Heart right ventricle (tissue), 16 donors: ENCODE measurements around the gene ATAD1. TPM values are rescaled to one million over a fixed set of nuclear protein-coding genes. Genes with fewer than 3 reads are reported as not detected.

Experiments
- ATAC-seq, 8 donors: fragments of 200-7000 bp; cut with Tn5 transposase; one replicate each; pipeline ENCODE4 v1.9.1; 2020; ENCODE audit warnings: mild to moderate bottlenecking in 8 of 8, moderate library complexity in 8 of 8, moderate number of reproducible peaks in 1 of 8
- DNase-seq, 2 donors: peaks; one replicate each; pipeline ENCODE4 v3.0.0-alpha.2; 2020
- H3K27ac ChIP-seq, 10 donors: fragments of 200-600 bp; sonication (generic) in 2 of 10; one replicate each; pipeline versions ENCODE4 v1.5.0 to v1.8.0; 2020 to 2022; ENCODE audit warnings: mild to moderate bottlenecking in 3 of 10
- H3K27me3 ChIP-seq, 7 donors: fragments of 200-600 bp; one replicate each; pipeline ENCODE4 v1.8.0; 2021 to 2022; ENCODE audit warnings: mild to moderate bottlenecking in 2 of 7
- H3K36me3 ChIP-seq, 9 donors: fragments of 200-600 bp; sonication (generic) in 1 of 9; one replicate each; pipeline versions ENCODE4 v1.5.0 to v1.8.0; 2020 to 2022; ENCODE audit warnings: mild to moderate bottlenecking in 2 of 9
- H3K4me1 ChIP-seq, 9 donors: fragments of 200-600 bp; sonication (generic) in 1 of 9; one replicate each; pipeline versions ENCODE4 v1.5.0 to v1.8.0; 2020 to 2022; ENCODE audit warnings: mild to moderate bottlenecking in 4 of 9
- H3K4me3 ChIP-seq, 10 donors: fragments of 200-600 bp; sonication (generic) in 2 of 10; one replicate each; pipeline versions ENCODE4 v1.5.0 to v1.8.0; 2020 to 2022; ENCODE audit warnings: mild to moderate bottlenecking in 7 of 10, moderate library complexity in 2 of 10
- H3K9me3 ChIP-seq, 11 donors: fragments of 200-600 bp in 10 of 11; sonication (generic) in 2 of 11; one replicate each; pipeline versions ENCODE4 v1.5.0 to v1.8.0; 2013 to 2022; ENCODE audit warnings: mild to moderate bottlenecking in 2 of 11, control low read depth in 1 of 11, moderate library complexity in 1 of 11
- CTCF ChIP-seq, 9 donors: fragments of 200-600 bp; sonication (generic) in 2 of 9; IDR thresholded peaks; one replicate each; pipeline versions ENCODE4 v1.5.0 to v1.8.0; 2021 to 2022; ENCODE audit warnings: antibody characterized with exemption in 9 of 9, mild to moderate bottlenecking in 5 of 9, moderate library complexity in 1 of 9
- WGBS, 2 donors: extraction: QIAGEN DNeasy Blood & Tissue Kit; methylation state at CpG; one replicate each; pipeline ENCODE4 v1.1.7; 2013; ENCODE audit warnings: inconsistent platforms in 1 of 2; 5-methylcytosine and 5-hydroxymethylcytosine counted together
- intact Hi-C, 10 donors: fragments of 100-400 bp; cut with DNase I; formaldehyde crosslinking; loops; one replicate each; pipeline versions ENCODE4 v1.11.1 to v1.14.2; 2022
- polyA plus RNA-seq, 2 donors: library from polyadenylated mRNA; stranded (reverse); fragments of 200-250 nt; gene quantifications; one replicate each; pipeline ENCODE4 v1.2.3, GENCODE V29; 2013
- total RNA-seq, 10 donors: library from RNA; stranded (reverse); fragmentation: NEBNext Ultra II Directional in 3 of 10; extraction: Animal tissue kit (Norgen Biotek cat#: 25700) in 3 of 10; gene quantifications; one replicate each; pipeline versions ENCODE4 v1.2.1 to v1.2.4, GENCODE V29; 2021 to 2023
- donor health status: Arrhythmogenic right ventricular cardiomyopathy.
- donor health status: ischemic (EF 13 %, LVEDD 7.1; RV severe dilation, severe dysfunction).
- donor health status: healthy with polysubstance abuse.
- donor health status: DM: no; HTN: yes; CAD: no.
- donor health status: DM: no; HTN: no; CAD: no.
- donor health status: ischemic (EF 25% LVEDD 6.9; RV normal size, moderate dysfunction).
- donor health status: ischemic (EF 25% LVEDD 5.7; RV mildly dilated, moderate dysfunction).
- donor health status: healthy.
- donor health status: DM: yes; HTN: yes; CAD: no.
- donor health status: Ischemic cardiomyopathy.
- donor health status: ischemic (EF 35%, LVEDD 5.7; RV mildly dilated, moderate dysfunction).
- donor health status: nonischemic (EF 11% LVEDD 7.7; RV severe dilation, severe dysfunction).
- donor health status: DM: yes; HTN: yes; CAD: no.
- donor health status: PGD.
- donor health status: ischemic (EF 29% LVEDD 5.4; RV normal size, mild dysfunction).
- donor health status: nonischemic (EF 23%, LVEDD 6.1; RV moderate dilation, normal function).

Gene ATAD1
- total and polyA plus RNA-seq, 12 donors, result 18.4 to 147 (median 97.8) TPM

- no peaks in the 10 kb centered on the region for H3K36me3 ChIP-seq
These were observed 115.1 kb downstream of the ATAD1 start for GRCh38 chr10:87702973-87703294.

GRCh38 chr10:87702260-87702972 lies 115.6 kb downstream of the ATAD1 start:
- DNase-seq, result no peak
- Histone ChIP-seq H3K9me3 (no peaks in the 10 kb centered on the region), H3K4me1 (peaks cover 0 to 8% (median 0%) of the 10 kb centered on the region in 9 donors), H3K27ac (no peak overlapping the region), H3K27me3 (no peaks in the 10 kb centered on the region), H3K4me3 (no peak overlapping the region), H3K36me3 (no peaks in the 10 kb centered on the region)
- WGBS, 2 donors, result 78 to 82% methylated on average over 9 of the region's 9 CpGs
- no peak for TF ChIP-seq CTCF (IDR thresholded peaks at IDR 0.05)
- intact Hi-C loops, result no loop called here
- ATAC-seq, result no peak

More at GRCh38 chr10:87702973-87703294, 115.1 kb downstream of the ATAD1 start:
- no peak for TF ChIP-seq CTCF (IDR thresholded peaks at IDR 0.05)
- peaks cover 0 to 8% (median 0%) of the 10 kb centered on the region in 9 donors for H3K4me1 ChIP-seq
- H3K27ac ChIP-seq, result no peak overlapping the region
- intact Hi-C loops, result no loop called here
- H3K9me3 ChIP-seq, result no peaks in the 10 kb centered on the region
- ATAC-seq (no peak), DNase-seq (no peak)
- no peak overlapping the region for H3K4me3 ChIP-seq
- 92 to 95% methylated on average over 4 of the region's 4 CpGs for WGBS, 2 donors
- no peaks in the 10 kb centered on the region for H3K27me3 ChIP-seq

Other genes starting within 250 kb of the ATAD1 start
- gene PAPSS2, start 158.3 kb downstream of the ATAD1 start, total RNA-seq, result 10 to 100 TPM in 2 of 10 donors, 1 to 10 TPM in 8; 3.3 to 10.9 (median 7.5) TPM
- 1 to 10 TPM; 3.7 to 5.5 TPM for gene PAPSS2, start 158.3 kb downstream of the ATAD1 start, polyA plus RNA-seq
- gene KLLN, start 45.3 kb upstream of the ATAD1 start, total RNA-seq, result under 1 TPM; 0.17 to 0.69 (median 0.41) TPM
- gene KLLN, start 45.3 kb upstream of the ATAD1 start, polyA plus RNA-seq, result under 1 TPM; 0.15 to 0.19 TPM
- gene PTEN, start 45.4 kb upstream of the ATAD1 start, total RNA-seq, result 10 to 100 TPM; 49.4 to 89.9 (median 56.9) TPM
- 10 to 100 TPM; 21.8 to 28.5 TPM for gene PTEN, start 45.4 kb upstream of the ATAD1 start, polyA plus RNA-seq